HepG2 (cell line): ENCODE data around the gene TRIM8. TPM values are rescaled to one million over a fixed set of nuclear protein-coding genes. Genes with fewer than 3 reads are reported as not detected.

Experiments
- ATAC-seq: fragments of 200-7000 bp; cut with Tn5 transposase; 3 replicates; pipeline ENCODE4 v1.9.1; 2020; ENCODE audit warnings: mild to moderate bottlenecking, moderate library complexity
- BruUV-seq: library from RNA; stranded (reverse); fragments of 400-500 nt; replicated peaks from 2 replicates; lab custom pipeline; 2021; lab: Mats Ljungman, UMichigan
- CTCF ChIA-PET: fragments of 300-600 bp; formaldehyde crosslinking; extraction: SDS; loops from one replicate; lab custom pipeline; 2021; ENCODE audit warnings: low total read pairs, inconsistent platforms, low intra/inter-chr PET ratio; lab: Yijun Ruan, JAX
- POLR2A ChIA-PET: fragments of 350-600 bp; sonication (Branson Sonifier 250); formaldehyde crosslinking; loops from one replicate; lab custom pipeline; 2020; ENCODE audit warnings: antibody characterized with exemption, inconsistent platforms; lab: Yijun Ruan, JAX
- DNase-seq: peaks from one replicate; pipeline ENCODE4 v3.0.0-alpha.2; 2015; ENCODE audit warnings: low spot score
- FAIRE-seq: peaks from 3 replicates; lab custom pipeline; 2011; peaks lifted over from hg19 to GRCh38; lab: Jason Lieb, UNC
- H2AFZ ChIP-seq: one replicate; pipeline ENCODE4 v1.6.1; 2011; ENCODE audit warnings: low read length, inconsistent platforms
- H3K27ac ChIP-seq: fragments of 300-600 bp; 3 replicates; pipeline ENCODE4 v1.8.0; 2011; ENCODE audit warnings: mixed run types, mild to moderate bottlenecking, mixed read lengths, low read length, inconsistent platforms; ENCODE audit not compliant: insufficient read depth; ENCODE audit errors: extremely low read length
- H3K27me3 ChIP-seq, 2 experiments: fragments of 200-600 bp in 1 of 2; 2 replicates in 1 of 2; 3 replicates in 1 of 2; pipeline versions ENCODE4 v1.6.0 to v1.8.0; 2011; ENCODE audit warnings: low read length in 2 of 2, mild to moderate bottlenecking in 2 of 2, moderate library complexity in 2 of 2, inconsistent platforms in 1 of 2; ENCODE audit not compliant: insufficient read depth in 2 of 2, control insufficient read depth in 1 of 2
- H3K36me3 ChIP-seq, 2 experiments: fragments of 200-600 bp in 1 of 2; replicated peaks in 1 of 2; 2 replicates in 1 of 2; 3 replicates in 1 of 2; pipeline versions ENCODE4 v1.5.1 to v1.8.0; 2011; ENCODE audit warnings: low read length in 2 of 2, inconsistent platforms in 1 of 2; ENCODE audit not compliant: insufficient read depth in 2 of 2, control insufficient read depth in 1 of 2
- H3K4me1 ChIP-seq: 2 replicates; pipeline ENCODE4 v1.5.1; 2012; ENCODE audit warnings: low read length, inconsistent platforms; ENCODE audit not compliant: insufficient read depth
- H3K4me2 ChIP-seq: 2 replicates; pipeline ENCODE4 v1.6.0; 2011; ENCODE audit warnings: low read depth, low read length, inconsistent platforms
- H3K4me3 ChIP-seq, 3 experiments: fragments of 200-600 bp in 1 of 3; sonication (generic), shearing (Covaris generic) in 1 of 3; replicated peaks in 1 of 3; 2 replicates each; pipeline ENCODE4 v1.5.1; 2011 to 2016; ENCODE audit warnings: low read length in 3 of 3, inconsistent platforms in 2 of 3, low read depth in 2 of 3, mild to moderate bottlenecking in 2 of 3, control low read depth in 1 of 3, mixed read lengths in 1 of 3; ENCODE audit not compliant: insufficient read depth in 1 of 3
- H3K79me2 ChIP-seq: one replicate; pipeline ENCODE4 v1.6.1; 2011; ENCODE audit warnings: low read length, inconsistent platforms; ENCODE audit not compliant: insufficient read depth
- H3K9ac ChIP-seq: 2 replicates; pipeline ENCODE4 v1.6.0; 2011; ENCODE audit warnings: mild to moderate bottlenecking, low read depth, low read length, inconsistent platforms; ENCODE audit not compliant: insufficient read depth
- H3K9me3 ChIP-seq: 2 replicates; pipeline ENCODE4 v1.5.1; 2012; ENCODE audit warnings: mild to moderate bottlenecking, low read length
- H4K20me1 ChIP-seq: 2 replicates; pipeline ENCODE4 v1.6.0; 2011; ENCODE audit warnings: inconsistent platforms, mild to moderate bottlenecking, low read length, moderate library complexity; ENCODE audit not compliant: insufficient read depth
- ESRRA ChIP-seq: sonication (generic); formaldehyde crosslinking; IDR thresholded peaks from 2 replicates; pipeline ENCODE4 v1.5.1; 2020; ENCODE audit warnings: mild to moderate bottlenecking, low read depth, missing genetic modification reagents
- FOXJ3 ChIP-seq: sonication (generic); formaldehyde crosslinking; IDR thresholded peaks from 2 replicates; pipeline ENCODE4 v1.4.0; 2020; ENCODE audit warnings: missing genetic modification reagents, mild to moderate bottlenecking, borderline replicate concordance
- MBD4 ChIP-seq: IDR thresholded peaks from 2 replicates; pipeline ENCODE4 v1.6.1; 2012; ENCODE audit warnings: low read length, inconsistent platforms, borderline replicate concordance
- MED1 ChIP-seq: sonication (generic); formaldehyde crosslinking; IDR thresholded peaks from 2 replicates; pipeline ENCODE4 v1.4.0; 2020; ENCODE audit warnings: missing genetic modification reagents
- PAF1 ChIP-seq: IDR thresholded peaks from 2 replicates; pipeline ENCODE4 v1.6.1; 2016; ENCODE audit warnings: missing genetic modification reagents, missing compliant biosample characterization
- REL ChIP-seq: sonication (generic); formaldehyde crosslinking; conservative IDR thresholded peaks from 2 replicates; pipeline ENCODE4 v1.8.0; 2022; ENCODE audit warnings: mild to moderate bottlenecking, missing genetic modification reagents, moderate library complexity
- XRCC5 ChIP-seq: fragments of 200-400 bp; formaldehyde crosslinking; optimal IDR thresholded peaks from 2 replicates; pipeline ENCODE3; 2017; ENCODE audit warnings: mild to moderate bottlenecking, low read length
- WGBS: methylation state at CpG from one replicate; pipeline ENCODE4 v1.1.6; 2017; ENCODE audit warnings: low lambda C conversion rate; 5-methylcytosine and 5-hydroxymethylcytosine counted together
- in situ Hi-C: cut with HindIII; loops from 2 replicates; pipeline ENCODE4 v1.10.0; 2017; ENCODE audit warnings: low pct_unique_long_range_greater_than_20kb; ENCODE audit not compliant: extremely low pct_ligation_motif_present
- intact Hi-C: fragments of 100-400 bp; cut with micrococcal nuclease; formaldehyde crosslinking; loops from one replicate; pipeline ENCODE4 v1.10.0; 2022; ENCODE audit not compliant: unreplicated experiment
- polyA plus RNA-seq, 8 experiments: library from polyadenylated mRNA; depleted of rRNA in 3 of 8; stranded (reverse) in 7 of 8; unstranded in 1 of 8; fragments of >200 nt; fragmentation: Illumina TruSeq in 4 of 8; extraction: Trizol in 4 of 8; gene quantifications; 2 replicates each; pipeline versions ENCODE4 v1.2.1 to v1.2.3, GENCODE V29; 2011 to 2016; ENCODE audit warnings: low read depth in 4 of 8, missing spikeins in 1 of 8, mixed read lengths in 1 of 8; ENCODE audit not compliant: insufficient read depth in 1 of 8
- total RNA-seq, 5 experiments: library from RNA; depleted of rRNA; stranded (reverse); fragments of >200 nt; fragmentation: Illumina TruSeq; extraction: Trizol; gene quantifications; 2 replicates each; pipeline ENCODE4 v1.2.3, GENCODE V29; 2016; ENCODE audit warnings: low read depth in 1 of 5
- TF ChIP-seq, protein P1 (sequence below): sonication (generic); formaldehyde crosslinking; conservative IDR thresholded peaks from 2 replicates; pipeline ENCODE4 v1.5.0; 2020; ENCODE audit warnings: missing genetic modification reagents
- TF ChIP-seq, protein P2 (sequence below): IDR thresholded peaks from 2 replicates; pipeline ENCODE4 v1.6.1; 2016

Gene TRIM8
- total and polyA plus RNA-seq, 2 of the 13 experiments (the other 11 are each of a cell fraction or from before 2014, with no cell fraction given), result 38.9 to 66.5 TPM

DNA sequence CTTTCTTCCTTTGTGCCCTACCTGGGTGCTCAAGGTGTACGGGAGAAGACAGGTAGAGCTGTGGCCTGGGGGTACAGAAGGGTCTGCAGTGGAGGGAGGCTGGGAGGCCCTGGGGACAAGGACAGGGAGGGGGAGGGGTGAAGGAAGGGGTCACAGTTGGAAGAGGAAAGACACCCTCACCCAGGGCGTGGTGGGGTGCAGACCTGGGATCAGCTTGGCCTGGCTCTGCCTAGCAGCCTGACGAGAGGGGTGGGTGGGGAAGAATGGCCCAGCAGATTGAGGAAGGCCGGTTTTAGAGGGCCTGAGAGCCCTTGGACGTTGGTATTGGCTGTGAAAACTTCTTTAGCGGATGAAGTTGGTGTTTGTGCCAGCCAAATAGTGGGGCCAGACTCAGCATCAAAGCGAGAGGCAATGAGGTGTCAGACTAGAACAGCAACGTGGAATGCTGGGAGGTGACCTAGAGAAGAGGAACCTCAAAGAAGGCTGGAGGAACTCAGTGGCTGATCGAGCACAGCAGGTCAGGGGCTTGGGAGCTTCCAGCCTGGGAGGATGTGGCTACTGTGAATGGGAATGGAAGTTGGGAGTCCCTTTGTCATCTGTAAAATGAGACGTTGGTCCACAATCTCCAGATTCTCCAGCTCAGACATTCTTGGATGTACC, 18.1 kb upstream of the TRIM8 start:
- Histone ChIP-seq H3K9me3 (no peaks in the 10 kb centered on the region), H3K79me2 (no peaks in the 10 kb centered on the region), H3K4me3 (no peak overlapping the region), H2AFZ (no peak overlapping the region), H3K4me2 (no peak overlapping the region), H3K4me1 (peaks cover 84% of the 10 kb centered on the region), H3K27me3 (no peaks in the 10 kb centered on the region), H3K27ac (no peak overlapping the region), H3K36me3 (no peaks in the 10 kb centered on the region; a peak in 2 of 5 replicates), H4K20me1 (no peaks in the 10 kb centered on the region), H3K9ac (no peak overlapping the region)
- in situ Hi-C loops, result no loop called here
- ChIA-PET POLR2A (interaction anchor here (1.4 to 7.0 kb wide), 4 partner anchors 15 to 29 kb away, joined by 5 to 121 read pairs (median 48); partner anchors contain the start of gene TRIM8), CTCF (no interaction called here)
- no peak for FAIRE-seq
- TF ChIP-seq MED1 (no peak), PAF1 (CRISPR knock-in tag) (no peak), XRCC5 (no peak), REL (no peak), MBD4 (no peak), ESRRA (no peak), FOXJ3 (CRISPR knock-in tag) (no peak)
- TF ChIP-seq, protein P1, sequence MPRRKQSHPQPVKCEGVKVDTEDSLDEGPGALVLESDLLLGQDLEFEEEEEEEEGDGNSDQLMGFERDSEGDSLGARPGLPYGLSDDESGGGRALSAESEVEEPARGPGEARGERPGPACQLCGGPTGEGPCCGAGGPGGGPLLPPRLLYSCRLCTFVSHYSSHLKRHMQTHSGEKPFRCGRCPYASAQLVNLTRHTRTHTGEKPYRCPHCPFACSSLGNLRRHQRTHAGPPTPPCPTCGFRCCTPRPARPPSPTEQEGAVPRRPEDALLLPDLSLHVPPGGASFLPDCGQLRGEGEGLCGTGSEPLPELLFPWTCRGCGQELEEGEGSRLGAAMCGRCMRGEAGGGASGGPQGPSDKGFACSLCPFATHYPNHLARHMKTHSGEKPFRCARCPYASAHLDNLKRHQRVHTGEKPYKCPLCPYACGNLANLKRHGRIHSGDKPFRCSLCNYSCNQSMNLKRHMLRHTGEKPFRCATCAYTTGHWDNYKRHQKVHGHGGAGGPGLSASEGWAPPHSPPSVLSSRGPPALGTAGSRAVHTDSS (CRISPR knock-in tag), result no peak
- TF ChIP-seq, protein P2, sequence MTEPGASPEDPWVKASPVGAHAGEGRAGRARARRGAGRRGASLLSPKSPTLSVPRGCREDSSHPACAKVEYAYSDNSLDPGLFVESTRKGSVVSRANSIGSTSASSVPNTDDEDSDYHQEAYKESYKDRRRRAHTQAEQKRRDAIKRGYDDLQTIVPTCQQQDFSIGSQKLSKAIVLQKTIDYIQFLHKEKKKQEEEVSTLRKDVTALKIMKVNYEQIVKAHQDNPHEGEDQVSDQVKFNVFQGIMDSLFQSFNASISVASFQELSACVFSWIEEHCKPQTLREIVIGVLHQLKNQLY, result no peak
- BruUV-seq, result no TSS peak
- ATAC-seq, result no peak
- WGBS, result 93% methylated on average over 10 of the region's 10 CpGs
- intact Hi-C loops, result no loop called here
- DNase-seq, result no peak
